ENCODE data around the gene NME4.
"Not testable (repeated sequence)": the region's sequence is repeated elsewhere in the genome, so short reads cannot be mapped to it uniquely, and the experiment has no call there.

NME4 gene

DNA sequence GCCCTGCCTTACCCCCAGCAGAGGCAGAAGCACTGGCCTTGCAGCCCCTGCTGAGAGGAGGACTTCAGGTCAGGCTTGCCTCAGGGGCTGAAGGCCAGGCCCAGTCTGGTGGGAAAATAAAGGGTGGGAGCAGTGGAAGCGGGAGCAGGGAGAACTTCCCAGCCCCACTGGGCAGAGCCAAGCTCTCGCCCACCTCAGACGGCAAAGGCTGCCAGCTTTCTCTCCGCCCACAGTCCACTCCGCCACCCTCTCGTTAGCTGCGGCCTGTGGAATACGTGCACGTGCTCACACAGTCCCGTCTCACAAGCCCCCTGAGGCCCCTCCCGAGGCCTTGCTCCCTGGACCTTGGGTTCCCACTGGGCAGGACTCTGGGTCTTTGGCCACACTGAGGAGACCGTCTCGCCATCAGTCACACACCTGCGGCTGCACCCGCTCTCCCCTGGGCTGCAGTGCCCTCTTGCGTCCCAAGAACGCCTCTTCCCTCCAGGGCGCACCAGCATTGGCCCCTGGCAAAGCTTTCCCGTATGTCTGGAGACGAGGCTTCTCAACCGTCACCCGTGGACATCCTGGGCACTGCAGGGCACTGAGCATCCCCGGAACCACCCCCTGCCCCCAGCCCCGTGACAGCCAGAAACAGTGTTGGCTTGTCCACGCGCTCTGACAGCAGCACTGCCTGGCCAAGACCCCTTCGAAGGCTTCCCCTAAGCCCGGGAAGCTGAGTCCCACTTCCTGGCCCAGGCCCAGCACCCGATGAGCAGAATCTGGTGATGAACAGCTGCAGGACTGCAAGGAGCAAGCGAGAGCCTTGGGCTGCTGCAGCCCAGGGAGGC is 34.9 kb upstream of the NME4 start:
- H3K36me3 ChIP-seq (ENCODE audit: control insufficient read depth in 1 of 2, insufficient read depth in 2 of 2, low read depth in 1 of 2, low read length in 2 of 2): peaks cover 10 to 20% of the 10 kb centered on the region in 2 experiments
- no peak overlapping the region for H4K8ac ChIP-seq (ENCODE audit: low read length)
- no peaks in the 10 kb centered on the region for H3K79me1 ChIP-seq (replicated peaks; ENCODE audit: low read length, poor library complexity, severe bottlenecking)
- no peaks in the 10 kb centered on the region for H3K9me3 ChIP-seq (ENCODE audit: control insufficient read depth, low read length)
- H3K4me2 ChIP-seq (ENCODE audit: low read length, poor library complexity, severe bottlenecking): no peak overlapping the region
- no peak overlapping the region for H2BK120ac ChIP-seq (ENCODE audit: low read depth, low read length)
- no peak overlapping the region for H3K18ac ChIP-seq (ENCODE audit: low read depth in 1 of 2, low read length in 2 of 2)
- no peak overlapping the region for H2BK5ac ChIP-seq (ENCODE audit: low read depth, low read length, poor library complexity, severe bottlenecking)
- H3K9ac ChIP-seq (ENCODE audit: low read length): no peak overlapping the region
- H3K23ac ChIP-seq (ENCODE audit: low read length in 2 of 2): no peak overlapping the region
- H3K27ac ChIP-seq (ENCODE audit: low read length, poor library complexity, severe bottlenecking): no peak overlapping the region
- peaks cover 7 to 27% of the 10 kb centered on the region in 2 experiments for H3K27me3 ChIP-seq (ENCODE audit: control insufficient read depth in 1 of 2, insufficient read depth in 1 of 2, low read length in 2 of 2)
- no peak overlapping the region for H2AK5ac ChIP-seq (ENCODE audit: low read length, severe bottlenecking)
- no peak overlapping the region for H2BK12ac ChIP-seq (ENCODE audit: low read length in 2 of 2)
- peak; percentile 74 for DNase-seq
- H2BK15ac ChIP-seq (ENCODE audit: low read depth, poor library complexity, severe bottlenecking): no peak overlapping the region
- H3K4me1 ChIP-seq (ENCODE audit: control insufficient read depth, insufficient read depth, low read depth, low read length): peaks cover 10% of the 10 kb centered on the region
- no peak overlapping the region for H3K14ac ChIP-seq (ENCODE audit: low read length in 2 of 2)
- no peak overlapping the region for H3K4ac ChIP-seq (ENCODE audit: low read depth in 1 of 2, low read length in 2 of 2)
- H3K4me3 ChIP-seq (ENCODE audit: insufficient read depth in 1 of 2, low read depth in 1 of 2, low read length in 2 of 2): peak overlapping the region in 1 of 2 experiments; percentile 6
- no peak overlapping the region for H4K91ac ChIP-seq (ENCODE audit: low read length)
- WGBS: 61% methylated on average over 30 of the region's 30 CpGs
- H2AFZ ChIP-seq (ENCODE audit: low read depth, low read length): no peak overlapping the region

DNA sequence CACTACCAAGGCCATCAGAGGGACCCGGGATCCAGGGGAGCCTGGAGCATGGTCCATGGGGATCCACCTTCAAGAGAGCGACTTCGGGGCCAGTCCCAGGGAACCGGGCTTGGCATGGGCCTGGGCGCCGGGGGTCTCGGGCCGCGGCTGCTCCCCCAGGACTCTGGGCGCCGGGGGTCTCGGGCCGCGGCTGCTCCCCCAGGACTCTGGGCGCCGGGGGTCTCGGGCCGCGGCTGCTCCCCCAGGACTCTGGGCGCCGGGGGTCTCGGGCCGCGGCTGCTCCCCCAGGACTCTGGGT is 34.3 kb upstream of the NME4 start:
- not testable (repeated sequence) for H2AK5ac ChIP-seq (ENCODE audit: low read length, severe bottlenecking); H2AFZ ChIP-seq (ENCODE audit: low read depth, low read length); H3K9ac ChIP-seq (ENCODE audit: low read length); H4K8ac ChIP-seq (ENCODE audit: low read length); H3K14ac ChIP-seq (ENCODE audit: low read length in 2 of 2); H3K4me1 ChIP-seq (ENCODE audit: control insufficient read depth, insufficient read depth, low read depth, low read length); H4K91ac ChIP-seq (ENCODE audit: low read length); H3K4ac ChIP-seq (ENCODE audit: low read depth in 1 of 2, low read length in 2 of 2); H3K27ac ChIP-seq (ENCODE audit: low read length, poor library complexity, severe bottlenecking); H3K79me1 ChIP-seq (replicated peaks; ENCODE audit: low read length, poor library complexity, severe bottlenecking); H3K4me2 ChIP-seq (ENCODE audit: low read length, poor library complexity, severe bottlenecking); H2BK15ac ChIP-seq (ENCODE audit: low read depth, poor library complexity, severe bottlenecking); H2BK5ac ChIP-seq (ENCODE audit: low read depth, low read length, poor library complexity, severe bottlenecking); H2BK120ac ChIP-seq (ENCODE audit: low read depth, low read length); H2BK12ac ChIP-seq (ENCODE audit: low read length in 2 of 2); H3K18ac ChIP-seq (ENCODE audit: low read depth in 1 of 2, low read length in 2 of 2); H3K9me3 ChIP-seq (ENCODE audit: control insufficient read depth, low read length); DNase-seq; H3K4me3 ChIP-seq (ENCODE audit: insufficient read depth in 1 of 2, low read depth in 1 of 2, low read length in 2 of 2); H3K23ac ChIP-seq (ENCODE audit: low read length in 2 of 2)
- peaks cover 7 to 27% of the 10 kb centered on the region in 2 experiments for H3K27me3 ChIP-seq (ENCODE audit: control insufficient read depth in 1 of 2, insufficient read depth in 1 of 2, low read length in 2 of 2)
- H3K36me3 ChIP-seq (ENCODE audit: control insufficient read depth in 1 of 2, insufficient read depth in 2 of 2, low read depth in 1 of 2, low read length in 2 of 2): peaks cover 15 to 26% of the 10 kb centered on the region in 2 experiments
- 93% methylated on average over 17 of the region's 24 CpGs for WGBS

- Histone ChIP-seq H4K91ac (ENCODE audit: low read length) (no peak overlapping the region), H4K8ac (ENCODE audit: low read length) (no peak overlapping the region), H2AK5ac (ENCODE audit: low read length, severe bottlenecking) (no peak overlapping the region), H3K4me3 (ENCODE audit: insufficient read depth in 1 of 2, low read depth in 1 of 2, low read length in 2 of 2) (no peak overlapping the region), H3K4ac (ENCODE audit: low read depth in 1 of 2, low read length in 2 of 2) (no peak overlapping the region), H3K27ac (ENCODE audit: low read length, poor library complexity, severe bottlenecking) (no peak overlapping the region), H2AFZ (ENCODE audit: low read depth, low read length) (no peak overlapping the region), H3K9ac (ENCODE audit: low read length) (no peak overlapping the region), H3K23ac (ENCODE audit: low read length in 2 of 2) (no peak overlapping the region), H3K36me3 (ENCODE audit: control insufficient read depth in 1 of 2, insufficient read depth in 2 of 2, low read depth in 1 of 2, low read length in 2 of 2) (peaks cover 21 to 32% of the 10 kb centered on the region in 2 experiments), H3K18ac (ENCODE audit: low read depth in 1 of 2, low read length in 2 of 2) (no peak overlapping the region), H3K27me3 (ENCODE audit: control insufficient read depth in 1 of 2, insufficient read depth in 1 of 2, low read length in 2 of 2) (peaks cover 7 to 27% of the 10 kb centered on the region in 2 experiments), H3K4me2 (ENCODE audit: low read length, poor library complexity, severe bottlenecking) (no peak overlapping the region), H2BK12ac (ENCODE audit: low read length in 2 of 2) (no peak overlapping the region), H3K79me1 (replicated peaks; ENCODE audit: low read length, poor library complexity, severe bottlenecking) (peaks cover 2% of the 10 kb centered on the region), H2BK120ac (ENCODE audit: low read depth, low read length) (no peak overlapping the region), H2BK5ac (ENCODE audit: low read depth, low read length, poor library complexity, severe bottlenecking) (no peak overlapping the region), H2BK15ac (ENCODE audit: low read depth, poor library complexity, severe bottlenecking) (no peak overlapping the region), H3K9me3 (ENCODE audit: control insufficient read depth, low read length) (no peaks in the 10 kb centered on the region), H3K4me1 (ENCODE audit: control insufficient read depth, insufficient read depth, low read depth, low read length) (peaks cover 10% of the 10 kb centered on the region), H3K14ac (ENCODE audit: low read length in 2 of 2) (no peak overlapping the region)
- no peak for DNase-seq
- WGBS: 77% methylated on average over 20 of the region's 20 CpGs
These were observed 33.8 kb upstream of the NME4 start for GRCh38 chr16:363110-363765.

GRCh38 chr16:363766-364490 is 33.1 kb upstream of the NME4 start:
- WGBS: 90% methylated on average over 16 of the region's 24 CpGs
- no peak overlapping the region for H3K23ac ChIP-seq (ENCODE audit: low read length in 2 of 2)
- H3K4me1 ChIP-seq (ENCODE audit: control insufficient read depth, insufficient read depth, low read depth, low read length): peaks cover 12% of the 10 kb centered on the region
- peaks cover 7% of the 10 kb centered on the region for H3K79me1 ChIP-seq (replicated peaks; ENCODE audit: low read length, poor library complexity, severe bottlenecking)
- H3K27me3 ChIP-seq (ENCODE audit: control insufficient read depth in 1 of 2, insufficient read depth in 1 of 2, low read length in 2 of 2): peaks cover 7 to 27% of the 10 kb centered on the region in 2 experiments
- H3K4me2 ChIP-seq (ENCODE audit: low read length, poor library complexity, severe bottlenecking): no peak overlapping the region
- no peak overlapping the region for H2BK15ac ChIP-seq (ENCODE audit: low read depth, poor library complexity, severe bottlenecking)
- no peak overlapping the region for H2AFZ ChIP-seq (ENCODE audit: low read depth, low read length)
- no peak overlapping the region for H3K14ac ChIP-seq (ENCODE audit: low read length in 2 of 2)
- no peak overlapping the region for H2AK5ac ChIP-seq (ENCODE audit: low read length, severe bottlenecking)
- H3K4ac ChIP-seq (ENCODE audit: low read depth in 1 of 2, low read length in 2 of 2): no peak overlapping the region
- H3K27ac ChIP-seq (ENCODE audit: low read length, poor library complexity, severe bottlenecking): no peak overlapping the region
- H3K36me3 ChIP-seq (ENCODE audit: control insufficient read depth in 1 of 2, insufficient read depth in 2 of 2, low read depth in 1 of 2, low read length in 2 of 2): peaks cover 28 to 39% of the 10 kb centered on the region in 2 experiments
- H4K91ac ChIP-seq (ENCODE audit: low read length): peak overlapping the region; percentile 61
- no peak overlapping the region for H3K9ac ChIP-seq (ENCODE audit: low read length)
- no peak overlapping the region for H2BK12ac ChIP-seq (ENCODE audit: low read length in 2 of 2)
- no peak overlapping the region for H4K8ac ChIP-seq (ENCODE audit: low read length)
- H2BK120ac ChIP-seq (ENCODE audit: low read depth, low read length): no peak overlapping the region
- no peak overlapping the region for H3K4me3 ChIP-seq (ENCODE audit: insufficient read depth in 1 of 2, low read depth in 1 of 2, low read length in 2 of 2)
- H2BK5ac ChIP-seq (ENCODE audit: low read depth, low read length, poor library complexity, severe bottlenecking): no peak overlapping the region
- H3K9me3 ChIP-seq (ENCODE audit: control insufficient read depth, low read length): no peaks in the 10 kb centered on the region
- DNase-seq: no peak
- no peak overlapping the region for H3K18ac ChIP-seq (ENCODE audit: low read depth in 1 of 2, low read length in 2 of 2)
